PC-9 (cell line): ENCODE data around the gene TRPM6. TPM values are rescaled to one million over a fixed set of nuclear protein-coding genes. Genes with fewer than 3 reads are reported as not detected.

Source experiments
- BruUV-seq: library from RNA; stranded (reverse); fragments of 400-500 nt; replicated peaks from 2 replicates; lab custom pipeline; 2021; lab: Mats Ljungman, UMichigan
- CTCF ChIA-PET: fragments of 300-600 bp; sonication (Branson Sonifier 250); formaldehyde crosslinking; loops from one replicate; lab custom pipeline; 2022; ENCODE audit warnings: antibody characterized with exemption; lab: Charles Lee
- POLR2A ChIA-PET: fragments of 300-600 bp; sonication (Branson Sonifier 250); formaldehyde crosslinking; loops from one replicate; lab custom pipeline; 2022; ENCODE audit warnings: antibody characterized with exemption; ENCODE audit not compliant: unreplicated experiment; lab: Charles Lee
- DNase-seq, 2 experiments: peaks; one replicate each; pipeline versions ENCODE4 v3.0.0 to v3.0.0-alpha.2; 2015 to 2022; ENCODE audit warnings: mixed read lengths in 1 of 2
- H2AFZ ChIP-seq: fragments of 200-600 bp; sonication (generic); 2 replicates; pipeline ENCODE4 v1.8.1; 2017; ENCODE audit warnings: antibody characterized with exemption
- H3F3A ChIP-seq: fragments of 200-600 bp; sonication (generic); 2 replicates; pipeline ENCODE4 v1.8.1; 2017; ENCODE audit warnings: antibody characterized with exemption, mild to moderate bottlenecking, low read depth; ENCODE audit not compliant: insufficient read depth
- H3K27ac ChIP-seq: fragments of 200-600 bp; sonication (generic); 2 replicates; pipeline ENCODE4 v1.6.1; 2016; ENCODE audit warnings: mixed run types
- H3K27me3 ChIP-seq: fragments of 200-600 bp; sonication (generic); 2 replicates; pipeline ENCODE4 v1.6.1; 2016; ENCODE audit warnings: low read depth, mixed run types; ENCODE audit not compliant: insufficient read depth
- H3K36me3 ChIP-seq: fragments of 200-600 bp; sonication (generic); 2 replicates; pipeline ENCODE4 v1.6.1; 2016; ENCODE audit warnings: low read depth, mixed run types
- H3K4me1 ChIP-seq: fragments of 200-600 bp; sonication (generic); replicated peaks from 2 replicates; pipeline ENCODE4 v1.6.1; 2016; ENCODE audit warnings: mixed run types; ENCODE audit not compliant: insufficient read depth
- H3K4me2 ChIP-seq: fragments of 200-600 bp; sonication (generic); 2 replicates; pipeline ENCODE4 v1.6.1; 2017; ENCODE audit warnings: mixed run types
- H3K4me3 ChIP-seq: fragments of 200-600 bp; sonication (generic); 2 replicates; pipeline ENCODE4 v1.6.1; 2016; ENCODE audit warnings: mixed run types
- H3K79me2 ChIP-seq: fragments of 200-600 bp; sonication (generic); 2 replicates; pipeline ENCODE4 v1.6.1; 2017; ENCODE audit warnings: low read depth, mixed run types
- H3K9me2 ChIP-seq: fragments of 200-600 bp; sonication (generic); 2 replicates; pipeline ENCODE4 v1.8.1; 2017; ENCODE audit warnings: mild to moderate bottlenecking; ENCODE audit not compliant: insufficient read depth
- H3K9me3 ChIP-seq: fragments of 200-600 bp; sonication (generic); 2 replicates; pipeline ENCODE4 v1.8.1; 2016; ENCODE audit warnings: low read depth; ENCODE audit not compliant: insufficient read depth
- H4K20me1 ChIP-seq: fragments of 200-600 bp; sonication (generic); 2 replicates; pipeline ENCODE4 v1.8.1; 2017; ENCODE audit not compliant: insufficient read depth
- CTCF ChIP-seq: fragments of 200-600 bp; sonication (generic); conservative IDR thresholded peaks from 2 replicates; pipeline ENCODE4 v1.6.1; 2017; ENCODE audit warnings: mixed run types, antibody characterized with exemption, mild to moderate bottlenecking, moderate library complexity
- EZH2 ChIP-seq: fragments of 200-600 bp; sonication (generic); IDR thresholded peaks from 2 replicates; pipeline ENCODE4 v1.8.0; 2017; ENCODE audit warnings: antibody characterized with exemption, low read depth
- intact Hi-C: fragments of 100-400 bp; cut with micrococcal nuclease; formaldehyde crosslinking; loops from one replicate; pipeline ENCODE4 v1.10.0; 2022; ENCODE audit not compliant: unreplicated experiment
- total RNA-seq: library from RNA; stranded (reverse); gene quantifications from 2 replicates; pipeline ENCODE4 v1.2.3, GENCODE V29; 2021

TRPM6 gene
- total RNA-seq, 1 experiment from 2014 or later = 0.09 TPM

- CTCF ChIA-PET = no interaction called here
These were observed 77.5 kb downstream of the TRPM6 start for GRCh38 chr9:74810200-74810599.

GRCh38 chr9:74804018-74804385, 83.7 kb downstream of the TRPM6 start:
- Histone ChIP-seq H3K79me2 (no peaks in the 10 kb centered on the region), H3K27ac (no peak overlapping the region), H3K4me3 (no peak overlapping the region), H2AFZ (no peak overlapping the region), H3K27me3 (no peaks in the 10 kb centered on the region), H3K9me2 (no peaks in the 10 kb centered on the region), H3K9me3 (no peaks in the 10 kb centered on the region), H4K20me1 (no peaks in the 10 kb centered on the region), H3K4me2 (no peak overlapping the region), H3K4me1 (0 out of 2 replicates have a peak, but pooled peaks cover 14% of the 10 kb centered on the region), H3K36me3 (no peaks in the 10 kb centered on the region), H3F3A (no peaks in the 10 kb centered on the region)
- CTCF ChIA-PET = no interaction called here
- TF ChIP-seq EZH2 = no peak
- no peak for TF ChIP-seq CTCF
- no TSS peak for BruUV-seq
- intact Hi-C loops = no loop called here
- DNase-seq = peak in 1 of 2 experiments; percentile 42
- POLR2A ChIA-PET = no interaction called here

More at GRCh38 chr9:74810200-74810599, 77.5 kb downstream of the TRPM6 start:
- BruUV-seq = no TSS peak
- H3K4me3 ChIP-seq = no peak overlapping the region
- H3K27me3 ChIP-seq = no peaks in the 10 kb centered on the region
- intact Hi-C loops = no loop called here
- H3K79me2 ChIP-seq = no peaks in the 10 kb centered on the region
- H3K9me2 ChIP-seq = no peaks in the 10 kb centered on the region
- no peaks in the 10 kb centered on the region for H3F3A ChIP-seq
- no peaks in the 10 kb centered on the region for H4K20me1 ChIP-seq
- no peak for TF ChIP-seq EZH2
- POLR2A ChIA-PET = no interaction called here
- H2AFZ ChIP-seq = no peak overlapping the region
- H3K4me2 ChIP-seq = no peak overlapping the region
- H3K27ac ChIP-seq = no peak overlapping the region
- H3K4me1 ChIP-seq = no peaks in the 10 kb centered on the region
- no peak for DNase-seq
- no peaks in the 10 kb centered on the region for H3K36me3 ChIP-seq
- H3K9me3 ChIP-seq = no peaks in the 10 kb centered on the region

GRCh38 chr9:74803376-74804017, 84.2 kb downstream of the TRPM6 start:
- Histone ChIP-seq H3K4me1 (0 out of 2 replicates have a peak, but pooled peaks cover 14% of the 10 kb centered on the region), H3K36me3 (no peaks in the 10 kb centered on the region), H3K79me2 (no peaks in the 10 kb centered on the region), H3K27me3 (no peaks in the 10 kb centered on the region), H3K9me3 (no peaks in the 10 kb centered on the region), H3K27ac (no peak overlapping the region), H2AFZ (no peak overlapping the region), H3F3A (no peaks in the 10 kb centered on the region), H3K9me2 (no peaks in the 10 kb centered on the region), H3K4me3 (no peak overlapping the region), H3K4me2 (no peak overlapping the region), H4K20me1 (no peaks in the 10 kb centered on the region)
- no peak for DNase-seq
- TF ChIP-seq EZH2 = no peak
- no peak for TF ChIP-seq CTCF
- ChIA-PET CTCF (no interaction called here), POLR2A (interaction anchor here (0.7 kb wide), 1 partner anchor 1152 kb away, joined by 8 read pairs; no protein-coding TSS in a partner anchor)
- intact Hi-C loops = no loop called here
- BruUV-seq = no TSS peak
